Eye (tissue), 1 donor: ENCODE measurements around the gene RAET1G.

Source experiments
- DNase-seq: peaks from one replicate; pipeline ENCODE4 v3.0.0-alpha.2; 2015

RAET1G gene

DNA sequence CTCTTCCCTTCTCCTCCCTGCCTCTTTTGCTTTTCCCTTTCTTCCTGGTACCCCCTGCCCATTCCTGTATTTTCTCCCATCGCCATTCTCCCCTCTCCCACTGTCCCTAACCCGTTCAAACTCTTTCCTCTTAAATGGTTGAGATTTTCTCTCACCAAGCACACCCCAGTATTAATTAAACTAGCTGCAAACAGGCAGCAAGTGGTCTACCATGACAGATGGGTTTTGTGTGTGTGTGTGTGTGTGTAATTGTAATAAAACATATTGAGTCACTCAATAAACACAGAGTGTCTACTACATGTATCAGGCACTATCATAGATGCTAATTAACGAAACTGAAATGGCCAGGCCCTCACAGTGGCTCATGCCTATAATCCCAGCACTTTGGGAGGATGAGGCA is 31.7 kb downstream of the RAET1G start:
- DNase-seq, result no peak

DNA sequence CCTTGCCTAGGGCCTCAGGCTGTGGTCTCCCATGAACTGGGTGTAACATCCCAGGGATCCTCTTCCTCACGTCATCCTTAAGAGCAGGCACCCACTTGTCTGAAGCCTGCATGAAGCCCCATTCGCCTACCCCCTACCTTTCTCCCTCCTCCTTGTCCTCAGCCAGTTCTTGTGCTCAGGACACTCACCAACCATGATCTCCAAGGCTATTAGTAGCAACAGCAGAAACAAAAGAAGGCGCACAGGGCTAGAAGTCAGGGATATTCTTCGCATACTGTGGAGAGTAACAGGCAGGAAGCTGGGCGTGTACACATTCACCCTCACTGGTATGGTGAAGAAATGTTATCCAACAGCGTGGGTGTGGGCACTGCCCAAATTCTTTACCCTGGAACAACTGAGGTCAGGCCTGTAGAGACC is 32.3 kb downstream of the RAET1G start:
- no peak for DNase-seq

DNA sequence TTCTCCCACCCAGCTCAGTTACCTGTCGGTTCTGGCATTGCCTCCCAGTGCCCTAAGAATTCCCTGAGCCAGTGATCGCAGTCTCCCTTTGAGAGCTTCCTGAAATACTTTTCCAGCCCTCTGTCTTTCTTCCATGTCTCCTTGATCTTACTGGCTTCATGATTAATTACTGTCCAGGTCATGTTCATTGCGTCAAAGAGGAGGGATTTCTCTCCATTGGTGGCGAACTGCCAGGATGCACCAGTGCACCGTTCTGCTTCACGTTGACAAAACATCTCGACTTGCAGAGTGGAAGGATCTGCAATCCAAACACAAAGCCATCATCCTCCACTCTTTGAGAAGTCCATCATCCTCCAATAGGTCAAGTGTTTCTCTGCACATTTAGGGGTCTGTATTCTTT is 33.6 kb downstream of the RAET1G start:
- no peak for DNase-seq

DNA sequence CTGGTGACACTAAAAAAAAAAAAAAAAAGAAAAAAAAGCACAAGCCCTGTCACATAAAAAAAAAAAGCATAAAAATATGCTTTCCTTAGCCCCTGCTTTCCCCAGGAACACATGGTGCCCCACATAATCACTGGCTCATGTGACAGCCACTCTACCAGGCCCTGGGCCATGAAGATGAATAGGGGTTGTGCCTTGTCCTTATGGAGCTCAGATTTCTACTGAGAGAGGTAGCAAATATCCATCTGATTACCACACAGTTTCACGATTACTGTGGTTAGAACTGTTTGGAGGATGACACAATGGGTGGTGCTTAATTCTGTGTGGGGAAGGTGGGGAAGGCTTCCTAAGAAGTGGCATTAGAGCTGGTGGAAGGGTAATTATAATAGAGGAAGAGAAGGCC is 34.3 kb downstream of the RAET1G start:
- DNase-seq, result no peak

DNA sequence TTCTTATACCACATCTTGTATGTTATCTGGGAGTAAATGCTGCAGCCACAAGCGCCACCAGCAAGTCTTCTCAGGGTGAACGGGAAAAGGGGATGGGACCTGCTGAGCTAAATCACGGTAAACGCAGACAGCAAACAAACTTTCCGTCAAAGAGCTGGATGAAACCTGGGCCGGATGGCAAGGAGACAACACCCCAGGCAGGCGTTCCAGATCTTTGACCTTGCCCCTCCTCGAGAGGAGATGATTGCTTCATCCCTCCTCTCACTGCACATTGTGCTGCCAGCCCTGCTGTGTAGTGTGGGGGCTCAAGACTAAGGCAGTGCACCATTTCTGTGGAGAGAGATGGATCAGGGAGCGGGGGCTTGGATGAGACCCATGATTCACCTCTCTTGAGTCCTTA is 34.8 kb downstream of the RAET1G start:
- no peak for DNase-seq

DNA sequence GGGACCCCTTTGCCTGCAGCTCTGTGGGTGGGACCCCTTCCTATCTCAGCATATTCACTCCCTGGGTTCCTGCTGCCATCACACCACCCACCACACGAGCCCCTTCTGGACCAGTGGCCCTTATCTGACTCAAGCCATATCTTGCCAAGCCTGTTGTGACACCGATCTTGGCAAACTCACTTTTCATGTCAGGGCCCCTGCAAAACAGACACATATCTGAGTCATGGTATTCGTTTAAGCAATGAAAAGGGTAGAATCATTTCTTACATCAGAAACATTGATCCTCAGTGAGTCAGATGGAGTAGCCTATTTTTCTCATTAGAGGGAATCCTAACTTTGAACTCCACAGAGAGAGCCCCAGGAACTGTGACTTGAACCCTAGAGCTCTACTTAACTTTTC is 35.6 kb downstream of the RAET1G start:
- DNase-seq, result no peak

DNA sequence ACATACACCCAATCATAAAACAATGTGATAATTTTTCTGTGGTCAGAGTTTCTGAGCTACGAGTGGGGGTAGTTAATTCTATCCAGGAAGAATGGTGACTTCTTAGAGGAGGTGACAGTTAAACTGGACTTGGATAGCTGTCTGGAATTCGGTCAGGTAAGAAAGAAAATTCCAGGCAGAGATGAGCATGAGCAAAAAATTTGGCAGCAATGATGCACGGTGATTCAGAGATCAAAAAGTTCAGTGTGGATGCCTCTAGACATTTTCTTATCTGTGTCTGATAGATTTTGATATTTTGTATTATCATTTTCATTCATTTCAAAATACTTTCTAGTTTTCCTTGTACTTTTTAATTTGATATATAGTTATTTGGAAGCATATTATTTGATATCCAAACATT is 37.0 kb downstream of the RAET1G start:
- DNase-seq, result no peak

DNA sequence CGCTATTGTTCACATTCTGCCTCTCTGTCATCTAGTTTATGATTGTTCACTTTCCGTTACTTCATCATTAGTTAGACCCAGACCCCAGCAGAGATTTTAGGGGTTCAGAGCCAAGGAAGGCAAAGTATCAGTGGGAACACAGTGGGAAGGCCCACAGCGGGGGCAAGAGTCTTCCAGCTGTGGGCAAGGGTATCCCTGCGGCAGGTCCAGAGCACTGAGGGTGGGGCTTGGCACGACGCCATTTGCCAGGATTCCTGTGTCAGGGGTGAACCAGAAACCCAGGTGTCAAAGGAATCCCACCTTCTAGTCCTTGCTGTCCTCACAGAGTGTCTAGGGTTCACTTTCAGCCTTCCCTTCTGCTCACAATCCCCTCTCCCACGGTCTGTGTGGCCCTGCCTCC is 38.3 kb downstream of the RAET1G start:
- DNase-seq, result no peak

DNA sequence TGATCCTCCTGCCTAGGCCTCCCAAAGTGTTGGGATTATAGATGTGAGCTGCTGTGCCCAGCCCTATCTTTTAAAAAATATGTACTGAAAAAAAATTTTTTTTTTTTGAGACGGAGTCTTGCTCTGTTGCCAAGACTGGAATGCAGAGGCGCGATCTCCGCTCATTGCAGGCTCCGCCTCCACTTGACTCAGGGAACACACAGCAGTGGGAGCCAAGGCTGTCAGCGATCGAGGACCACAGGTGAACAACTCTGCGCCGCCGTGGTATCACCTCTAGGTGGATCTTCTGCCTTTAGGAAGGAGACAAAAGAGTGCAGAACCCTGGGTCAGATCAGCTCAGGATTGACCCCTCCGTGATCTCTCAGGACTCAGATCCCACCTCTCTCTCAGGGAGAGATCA is 38.7 kb downstream of the RAET1G start:
- no peak for DNase-seq

DNA sequence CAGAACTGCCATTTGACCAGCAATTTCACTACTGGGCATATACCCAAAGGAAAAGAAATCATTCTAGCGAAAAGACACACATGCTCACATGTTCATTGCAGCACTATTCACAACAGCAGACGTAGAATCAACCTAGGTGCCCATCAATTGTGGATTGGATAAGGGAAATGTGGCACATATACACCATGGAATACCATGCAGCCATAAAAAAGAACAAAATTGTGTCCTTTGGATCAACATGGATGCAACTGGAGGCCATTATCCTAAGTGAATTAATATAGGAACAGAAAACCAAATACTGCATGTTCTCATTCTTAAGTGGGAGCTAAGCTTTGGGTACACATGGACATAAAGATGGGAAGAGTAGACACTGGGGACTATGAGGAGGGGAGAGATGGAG is 41.1 kb downstream of the RAET1G start:
- DNase-seq, result no peak

DNA sequence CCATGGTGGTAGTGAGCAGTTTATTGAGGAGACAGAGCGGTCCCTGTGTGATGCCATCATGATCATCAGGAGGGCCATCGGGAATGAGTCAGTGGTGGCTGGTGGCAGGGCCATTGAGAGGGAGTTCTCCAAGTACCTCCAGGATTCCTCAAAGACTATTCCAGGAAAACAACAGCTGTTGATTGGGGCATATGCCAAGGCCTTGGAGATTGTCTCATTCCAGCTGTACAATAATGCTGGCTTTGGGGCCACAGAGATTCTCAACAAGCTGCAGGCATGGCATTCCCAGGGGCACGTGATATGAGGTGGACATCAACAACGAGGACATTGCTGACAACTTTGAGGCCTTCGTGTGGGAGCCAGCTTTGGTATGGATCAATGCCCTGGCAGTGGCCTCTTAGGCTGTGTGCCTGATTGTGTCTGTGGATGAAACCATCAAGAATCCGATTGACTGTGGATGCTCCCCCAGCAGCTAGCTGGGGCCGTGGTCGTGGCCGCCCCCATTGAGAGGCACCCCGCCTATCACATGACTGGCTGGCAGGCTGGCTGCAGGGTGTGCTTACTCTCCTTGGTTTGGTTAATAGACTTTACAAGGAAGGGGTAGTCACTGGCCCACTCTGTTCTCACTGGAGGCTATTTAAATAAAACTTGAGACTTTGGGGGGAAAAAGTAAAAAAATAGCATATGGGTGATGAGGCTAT is 41.7 kb downstream of the RAET1G start:
- no peak for DNase-seq

DNA sequence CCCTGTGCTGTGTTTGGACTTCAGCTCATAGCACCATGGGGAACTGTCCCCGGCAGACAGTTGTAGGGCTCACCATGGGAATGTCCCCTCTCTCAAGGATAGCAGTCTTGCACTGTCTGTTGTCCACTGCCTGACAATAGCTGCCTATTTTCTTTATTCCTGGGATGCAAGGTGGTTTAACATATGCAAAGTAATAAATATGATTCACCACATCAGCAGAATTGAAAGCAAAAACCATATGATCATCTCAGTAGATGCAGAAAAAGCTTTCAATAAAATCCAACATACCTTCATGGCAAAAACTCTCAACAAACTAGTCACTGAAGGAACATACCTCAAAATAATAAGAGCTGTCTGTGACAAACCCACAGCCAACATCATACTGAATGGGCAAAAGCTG is 45.3 kb downstream of the RAET1G start:
- DNase-seq, result no peak

DNA sequence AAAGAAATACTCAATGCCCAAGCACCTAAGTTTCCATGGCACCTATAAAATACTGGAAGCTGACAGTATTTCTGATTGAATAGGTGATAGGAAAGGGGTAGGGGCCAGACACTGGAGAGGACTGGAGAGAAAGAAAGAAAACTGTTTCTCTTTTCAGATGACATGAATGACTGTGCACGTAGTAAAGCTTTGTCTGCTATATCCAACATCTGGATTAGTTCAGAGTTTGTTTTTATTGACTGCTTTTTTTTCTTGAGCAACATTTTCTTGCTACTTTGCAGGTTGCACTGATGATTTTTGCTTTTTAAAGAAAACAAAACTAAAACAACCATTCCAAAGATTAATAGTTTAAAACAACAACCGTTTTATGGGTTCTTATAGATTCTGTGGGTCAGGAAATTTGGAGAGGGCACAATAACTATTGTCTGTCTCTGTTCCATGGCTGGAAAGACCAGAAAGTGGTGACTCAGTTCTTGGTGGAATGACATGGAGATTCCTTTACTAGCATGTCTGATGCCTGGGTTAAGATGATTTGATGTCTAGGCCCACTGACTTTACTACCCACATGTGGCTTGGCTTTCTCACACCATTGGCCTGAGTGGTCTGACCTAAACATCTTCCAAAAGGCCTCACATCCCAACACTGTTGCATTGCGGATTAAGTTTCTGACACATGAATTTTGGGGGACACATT is 46.5 kb downstream of the RAET1G start:
- DNase-seq, result no peak

DNA sequence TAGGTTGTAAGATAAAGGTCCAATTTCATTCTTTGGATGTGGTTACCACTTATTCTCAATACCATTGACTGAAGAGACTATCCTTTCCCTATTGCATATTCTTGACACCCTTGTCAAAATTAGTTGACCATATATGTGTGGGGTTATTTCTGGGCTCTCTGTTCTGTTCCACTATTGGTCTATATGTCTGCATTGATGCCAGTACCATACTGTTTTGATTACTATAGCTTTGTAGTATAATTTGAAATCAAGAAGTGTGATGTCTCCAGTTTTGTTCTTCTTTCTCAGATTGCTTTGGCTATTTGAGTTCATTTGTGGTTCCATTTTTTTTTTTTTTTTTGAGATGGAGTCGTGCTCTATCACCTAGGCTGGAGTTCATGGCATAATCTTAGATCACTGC is 50.7 kb downstream of the RAET1G start:
- no peak for DNase-seq

DNA sequence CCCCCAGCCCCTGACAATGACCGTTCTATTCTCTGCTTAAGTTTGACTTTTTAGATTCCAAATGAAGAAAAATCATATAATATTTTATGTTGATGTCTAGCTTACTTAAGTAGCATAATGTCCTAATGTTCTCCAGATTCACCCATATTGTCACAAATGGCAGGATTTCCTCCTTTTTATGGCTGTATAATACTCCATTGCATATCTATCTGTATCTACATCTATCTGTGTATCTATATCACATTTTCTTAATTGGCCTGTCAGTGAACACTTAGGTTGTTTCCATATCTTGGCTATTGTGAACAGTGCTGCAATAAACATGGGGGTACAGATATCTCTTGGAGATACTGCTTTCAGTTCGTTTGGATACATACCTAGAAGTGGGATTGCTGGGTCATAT is 51.7 kb downstream of the RAET1G start:
- DNase-seq, result no peak

DNA sequence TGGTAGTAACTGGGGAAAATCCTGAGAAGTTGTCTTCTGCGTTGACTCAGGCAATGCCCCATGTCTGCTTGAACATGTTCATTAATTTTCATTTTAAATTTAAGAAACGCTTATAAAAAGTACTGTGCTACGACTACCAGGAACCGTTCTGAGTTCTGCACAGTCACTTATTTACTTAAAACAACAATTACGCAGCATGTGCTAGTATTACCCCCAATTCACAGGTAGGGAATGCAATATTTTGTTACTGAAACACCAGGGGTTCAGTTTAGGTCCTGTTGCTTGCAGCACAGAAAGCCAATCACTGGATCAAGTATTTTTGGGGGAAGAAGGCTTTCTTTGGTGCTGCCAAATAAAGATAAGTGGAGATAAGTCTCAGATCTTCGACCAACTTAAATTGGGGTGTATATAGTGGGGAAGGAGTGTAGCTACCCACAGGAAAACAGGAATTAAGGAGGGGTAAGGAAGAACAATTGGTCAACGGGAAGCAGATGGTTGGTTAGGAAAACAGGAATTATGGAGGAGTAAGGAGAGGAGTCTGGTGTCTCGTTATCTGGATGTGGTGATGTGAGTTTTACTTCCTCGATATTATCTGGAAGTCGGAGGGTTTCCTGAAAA is 53.5 kb downstream of the RAET1G start:
- DNase-seq, result no peak

DNA sequence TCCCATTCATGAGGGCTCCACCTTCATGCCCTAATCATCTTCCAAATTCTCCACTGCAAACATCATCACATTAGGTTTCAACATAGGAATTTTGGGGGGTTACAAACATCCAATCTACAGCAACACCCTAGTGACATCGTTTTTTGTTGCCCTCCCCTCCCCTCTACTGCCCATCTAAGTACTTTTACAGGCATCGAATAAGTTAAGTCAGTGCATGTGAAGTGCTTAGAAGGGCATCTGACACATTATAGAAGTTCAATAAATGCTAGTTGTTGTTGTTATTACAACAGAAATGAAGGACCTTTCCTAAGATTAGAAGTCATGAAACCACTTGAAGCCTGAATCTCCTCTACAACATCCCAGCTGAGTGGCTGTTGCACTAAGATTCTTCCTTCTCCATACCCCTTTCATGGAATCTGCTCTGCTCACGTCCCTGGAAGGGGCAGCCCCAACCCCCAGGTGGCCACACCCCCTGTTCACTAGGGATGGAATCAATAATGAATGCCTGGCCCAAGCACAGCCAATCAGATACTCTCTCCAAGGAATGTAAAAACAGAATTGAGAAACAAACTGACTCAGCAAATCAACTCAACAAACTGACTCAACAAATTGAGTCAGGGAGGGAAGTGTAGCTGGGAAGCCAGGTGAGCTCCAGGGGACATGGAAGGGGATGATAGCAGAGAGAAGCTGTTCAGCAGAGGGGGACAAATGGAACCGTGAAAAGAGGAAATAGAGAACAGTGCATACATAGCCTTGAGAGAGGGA is 54.9 kb downstream of the RAET1G start:
- no peak for DNase-seq
